NT2/D1 (cell line): ENCODE data around the gene TRIM42.

ENCODE experiments used
- YY1 ChIP-seq: IDR thresholded peaks from 2 replicates; pipeline ENCODE4 v1.6.1; 2011; ENCODE audit not compliant: insufficient read length, insufficient read depth
- ZNF274 ChIP-seq: IDR thresholded peaks from 2 replicates; pipeline ENCODE4 v1.6.1; 2011; ENCODE audit warnings: mild to moderate bottlenecking, low read depth, low read length

GRCh38 chr3:140724856-140725812 lies 47.3 kb downstream of the TRIM42 start:
- TF ChIP-seq ZNF274: no peak
- TF ChIP-seq YY1: no peak
